ENCODE results near the gene WRAP73. TPM values are rescaled to one million over a fixed set of nuclear protein-coding genes. Genes with fewer than 3 reads are reported as not detected.

The WRAP73 gene
- total RNA-seq, 1 donor from 2014 or later, result 20.5 TPM

DNA sequence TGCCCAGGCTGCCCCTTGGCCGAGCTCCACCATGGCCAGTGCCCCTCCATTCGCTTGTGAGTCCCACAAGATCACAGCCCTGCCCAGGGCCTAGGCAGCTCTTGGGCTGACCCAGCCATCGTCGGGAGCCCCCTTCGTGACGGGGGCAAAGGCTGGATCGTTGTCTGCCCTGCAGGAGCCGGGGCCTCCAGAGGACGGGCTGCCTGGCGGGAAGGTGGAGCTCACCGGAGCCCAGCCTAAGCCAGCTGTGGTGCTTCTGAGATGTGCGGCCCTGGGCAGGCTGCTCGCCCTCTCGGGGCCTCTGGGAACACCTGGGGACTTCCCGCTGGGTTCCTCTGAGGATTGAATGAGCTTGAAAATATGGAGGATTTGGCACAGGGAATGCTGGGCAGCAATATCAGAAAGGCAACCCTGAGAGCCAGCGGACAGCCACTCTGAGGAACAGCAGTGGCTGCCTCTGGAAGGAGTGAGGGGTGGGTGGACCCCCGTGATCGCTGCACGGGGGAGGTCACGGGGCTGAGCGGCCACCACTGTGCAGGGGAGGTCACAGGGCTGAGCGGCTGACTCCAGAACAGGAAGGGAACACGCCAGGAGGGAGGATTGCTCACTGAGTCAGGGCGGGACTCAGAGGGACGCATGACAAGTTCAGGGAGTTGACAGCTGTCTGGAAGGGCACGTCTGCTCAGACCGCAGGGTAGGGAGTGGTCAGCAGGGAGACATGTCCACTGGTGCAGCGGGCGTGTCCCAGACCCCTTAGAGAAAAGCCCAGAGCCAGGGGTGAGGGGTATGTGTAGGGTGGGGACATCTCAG is 21.7 kb upstream of the WRAP73 start:
- H3K36me3 Mint-ChIP-seq (ENCODE audit: unreplicated experiment), result no peaks in the 10 kb centered on the region
- no peaks in the 10 kb centered on the region for H3K9me3 Mint-ChIP-seq (ENCODE audit: unreplicated experiment)
- H3K27ac Mint-ChIP-seq (ENCODE audit: unreplicated experiment), result no peak overlapping the region
- no peak for DNase-seq (ENCODE audit: extremely low spot score, unreplicated experiment)
- TF ChIP-seq, protein P1, sequence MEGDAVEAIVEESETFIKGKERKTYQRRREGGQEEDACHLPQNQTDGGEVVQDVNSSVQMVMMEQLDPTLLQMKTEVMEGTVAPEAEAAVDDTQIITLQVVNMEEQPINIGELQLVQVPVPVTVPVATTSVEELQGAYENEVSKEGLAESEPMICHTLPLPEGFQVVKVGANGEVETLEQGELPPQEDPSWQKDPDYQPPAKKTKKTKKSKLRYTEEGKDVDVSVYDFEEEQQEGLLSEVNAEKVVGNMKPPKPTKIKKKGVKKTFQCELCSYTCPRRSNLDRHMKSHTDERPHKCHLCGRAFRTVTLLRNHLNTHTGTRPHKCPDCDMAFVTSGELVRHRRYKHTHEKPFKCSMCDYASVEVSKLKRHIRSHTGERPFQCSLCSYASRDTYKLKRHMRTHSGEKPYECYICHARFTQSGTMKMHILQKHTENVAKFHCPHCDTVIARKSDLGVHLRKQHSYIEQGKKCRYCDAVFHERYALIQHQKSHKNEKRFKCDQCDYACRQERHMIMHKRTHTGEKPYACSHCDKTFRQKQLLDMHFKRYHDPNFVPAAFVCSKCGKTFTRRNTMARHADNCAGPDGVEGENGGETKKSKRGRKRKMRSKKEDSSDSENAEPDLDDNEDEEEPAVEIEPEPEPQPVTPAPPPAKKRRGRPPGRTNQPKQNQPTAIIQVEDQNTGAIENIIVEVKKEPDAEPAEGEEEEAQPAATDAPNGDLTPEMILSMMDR (IDR thresholded peaks at IDR 0.05), result no peak
- H3K27me3 Mint-ChIP-seq (ENCODE audit: unreplicated experiment), result no peaks in the 10 kb centered on the region
- H3K4me1 Mint-ChIP-seq (ENCODE audit: unreplicated experiment), result peaks cover 19% of the 10 kb centered on the region
- H3K4me3 Mint-ChIP-seq (ENCODE audit: unreplicated experiment), result no peak overlapping the region

- no peaks in the 10 kb centered on the region for H3K27me3 Mint-ChIP-seq (ENCODE audit: unreplicated experiment)
- no peak overlapping the region for H3K27ac Mint-ChIP-seq (ENCODE audit: unreplicated experiment)
- H3K4me3 Mint-ChIP-seq (ENCODE audit: unreplicated experiment), result no peak overlapping the region
- TF ChIP-seq, protein P1 (IDR thresholded peaks at IDR 0.05), result no peak
- H3K36me3 Mint-ChIP-seq (ENCODE audit: unreplicated experiment), result no peaks in the 10 kb centered on the region
- DNase-seq (ENCODE audit: extremely low spot score, unreplicated experiment), result no peak
- H3K9me3 Mint-ChIP-seq (ENCODE audit: unreplicated experiment), result no peaks in the 10 kb centered on the region
- peaks cover 19% of the 10 kb centered on the region for H3K4me1 Mint-ChIP-seq (ENCODE audit: unreplicated experiment)
These were observed 20.9 kb upstream of the WRAP73 start for GRCh38 chr1:3670823-3671265.

DNA sequence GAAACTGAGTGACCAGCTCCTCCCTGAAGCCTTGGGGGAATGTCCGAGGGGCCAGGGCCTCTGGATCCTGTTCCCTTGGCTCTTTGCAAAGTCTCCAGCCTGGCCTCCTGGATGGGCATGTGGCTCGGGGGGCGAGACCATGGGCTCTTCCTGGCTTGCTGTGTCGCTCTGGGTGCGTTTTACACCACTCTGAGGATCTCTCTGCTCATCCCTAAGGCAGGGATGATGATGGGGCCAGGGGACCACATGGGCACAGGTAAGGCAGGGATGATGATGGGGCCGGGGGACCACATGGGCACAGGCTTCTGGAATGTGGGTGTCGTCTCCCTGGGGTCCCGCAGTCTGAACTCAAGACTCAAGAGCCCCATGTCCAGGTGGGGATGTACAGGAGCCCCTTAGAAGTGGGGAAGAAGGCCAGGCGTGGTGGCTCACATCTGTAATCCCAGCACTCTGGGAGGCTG is 20.1 kb upstream of the WRAP73 start:
- H3K27me3 Mint-ChIP-seq (ENCODE audit: unreplicated experiment), result no peaks in the 10 kb centered on the region
- no peaks in the 10 kb centered on the region for H3K36me3 Mint-ChIP-seq (ENCODE audit: unreplicated experiment)
- H3K4me3 Mint-ChIP-seq (ENCODE audit: unreplicated experiment), result no peak overlapping the region
- H3K9me3 Mint-ChIP-seq (ENCODE audit: unreplicated experiment), result no peaks in the 10 kb centered on the region
- TF ChIP-seq, protein P1 (IDR thresholded peaks at IDR 0.05), result no peak
- H3K27ac Mint-ChIP-seq (ENCODE audit: unreplicated experiment), result no peak overlapping the region
- H3K4me1 Mint-ChIP-seq (ENCODE audit: unreplicated experiment), result peaks cover 19% of the 10 kb centered on the region
- no peak for DNase-seq (ENCODE audit: extremely low spot score, unreplicated experiment)

- TF ChIP-seq, protein P1 (IDR thresholded peaks at IDR 0.05), result no peak
- DNase-seq (ENCODE audit: extremely low spot score, unreplicated experiment), result no peak
- Mint-ChIP-seq H3K9me3 (ENCODE audit: unreplicated experiment) (no peaks in the 10 kb centered on the region), H3K27ac (ENCODE audit: unreplicated experiment) (no peak overlapping the region), H3K4me1 (ENCODE audit: unreplicated experiment) (peaks cover 19% of the 10 kb centered on the region), H3K27me3 (ENCODE audit: unreplicated experiment) (no peaks in the 10 kb centered on the region), H3K4me3 (ENCODE audit: unreplicated experiment) (no peak overlapping the region), H3K36me3 (ENCODE audit: unreplicated experiment) (no peaks in the 10 kb centered on the region)
These were observed 19.5 kb upstream of the WRAP73 start for GRCh38 chr1:3669421-3669821.

- Mint-ChIP-seq H3K9me3 (ENCODE audit: unreplicated experiment) (no peaks in the 10 kb centered on the region), H3K4me3 (ENCODE audit: unreplicated experiment) (no peak overlapping the region), H3K4me1 (ENCODE audit: unreplicated experiment) (peaks cover 18% of the 10 kb centered on the region), H3K27me3 (ENCODE audit: unreplicated experiment) (no peaks in the 10 kb centered on the region), H3K36me3 (ENCODE audit: unreplicated experiment) (no peaks in the 10 kb centered on the region), H3K27ac (ENCODE audit: unreplicated experiment) (no peak overlapping the region)
- no peak for DNase-seq (ENCODE audit: extremely low spot score, unreplicated experiment)
- TF ChIP-seq, protein P1 (IDR thresholded peaks at IDR 0.05), result no peak
These were observed 18.8 kb upstream of the WRAP73 start for GRCh38 chr1:3668585-3669300.
